Smooth muscle cell of the brain vasculature (primary cell): ENCODE measurements around the gene EXOC3L2.
"Not testable (repeated sequence)": the region's sequence is repeated elsewhere in the genome, so short reads cannot be mapped to it uniquely, and the experiment has no call there.

Experiments
- DNase-seq: peaks from one replicate; pipeline ENCODE4 v3.0.0-alpha.2; 2012; ENCODE audit warnings: low read depth, low spot score

Gene EXOC3L2

DNA sequence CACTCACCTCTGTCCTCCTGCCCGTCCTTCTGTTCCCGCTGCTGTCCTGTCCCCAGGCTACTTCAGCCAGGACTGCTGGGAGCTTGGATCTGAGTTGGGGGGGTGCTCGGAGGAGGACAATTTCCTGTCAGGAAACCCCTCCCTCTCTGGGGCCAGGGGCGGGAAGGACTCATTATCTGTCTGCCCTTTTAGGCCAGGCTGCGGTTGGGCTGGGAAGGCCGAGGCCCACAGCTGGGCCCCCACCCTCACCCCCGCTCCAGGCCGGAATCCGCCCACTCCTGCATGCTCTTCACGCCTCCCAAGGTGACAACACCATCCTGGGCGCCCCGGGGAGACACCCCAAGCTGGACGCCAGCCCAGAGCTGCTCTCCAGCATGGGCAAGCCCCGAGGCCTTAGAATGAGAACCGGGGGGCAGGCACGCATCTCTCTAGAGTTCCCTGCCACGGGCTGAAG, at the start of gene EXOC3L2:
Gene EXOC3L2 (minus strand): TSS at position 74 of the 454 bp plus-strand sequence. CDS start 6,362 bp downstream, outside the sequence.
- no peak for DNase-seq

GRCh38 chr19:45294291-45295029, 49.3 kb upstream of the EXOC3L2 start:
- DNase-seq, result no peak

- DNase-seq, result no peak
These were observed 48.5 kb upstream of the EXOC3L2 start for GRCh38 chr19:45293682-45294081.

DNA sequence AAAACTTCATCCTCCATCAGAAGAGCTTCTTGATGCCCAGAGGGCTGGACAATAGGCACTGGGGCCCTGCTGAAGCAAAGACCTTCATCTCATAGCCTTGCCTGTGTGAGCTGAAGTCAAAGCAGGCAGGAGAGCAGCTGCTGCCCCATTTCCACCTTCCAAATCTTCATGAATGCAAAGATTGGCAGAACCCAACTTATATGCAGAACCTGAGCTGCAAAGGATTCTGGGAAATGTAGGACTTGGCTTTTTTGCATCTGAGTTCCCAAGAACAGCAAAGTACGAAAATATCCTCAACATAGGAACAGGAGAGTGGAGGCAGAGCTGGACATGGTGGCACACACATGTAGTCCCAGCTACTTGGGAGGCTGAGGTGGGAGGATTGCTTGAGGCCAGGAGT, 46.6 kb upstream of the EXOC3L2 start:
- no peak for DNase-seq

GRCh38 chr19:45290381-45290931, 45.2 kb upstream of the EXOC3L2 start:
- DNase-seq, result no peak

DNA sequence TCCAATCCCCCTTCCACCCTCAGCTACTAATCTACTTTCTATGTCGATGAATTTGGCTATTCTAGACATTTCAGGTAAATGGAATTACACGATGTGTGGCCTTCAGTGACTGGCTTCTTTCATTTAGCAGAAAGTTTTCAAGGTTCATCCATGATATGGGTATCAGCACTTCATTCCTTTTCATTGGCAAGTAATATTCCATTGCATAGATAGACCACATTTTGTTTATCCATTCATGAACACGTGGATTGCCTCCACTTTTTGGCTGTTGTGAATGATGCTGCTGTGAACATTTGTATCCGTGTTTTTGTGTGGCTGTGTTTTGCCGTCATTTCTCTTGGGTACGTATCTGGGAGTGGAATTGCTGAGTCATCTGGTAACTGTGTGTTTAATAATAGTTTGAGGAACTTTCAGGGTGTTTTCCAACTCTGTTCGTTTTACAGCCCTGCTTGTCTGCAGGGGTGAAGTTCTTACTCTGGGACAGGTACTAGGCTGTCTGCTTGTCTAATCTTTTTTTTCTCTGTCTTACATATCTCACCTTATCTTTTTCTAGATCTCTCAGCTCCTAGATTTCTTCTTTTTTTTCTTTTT, 38.3 kb upstream of the EXOC3L2 start:
- DNase-seq, result no peak

- DNase-seq, result no peak
These were observed 35.3 kb upstream of the EXOC3L2 start for GRCh38 chr19:45280471-45280961.

- DNase-seq, result no peak
These were observed 34.5 kb upstream of the EXOC3L2 start for GRCh38 chr19:45279587-45280192.

GRCh38 chr19:45278087-45278486, 32.9 kb upstream of the EXOC3L2 start:
- DNase-seq, result no peak

DNA sequence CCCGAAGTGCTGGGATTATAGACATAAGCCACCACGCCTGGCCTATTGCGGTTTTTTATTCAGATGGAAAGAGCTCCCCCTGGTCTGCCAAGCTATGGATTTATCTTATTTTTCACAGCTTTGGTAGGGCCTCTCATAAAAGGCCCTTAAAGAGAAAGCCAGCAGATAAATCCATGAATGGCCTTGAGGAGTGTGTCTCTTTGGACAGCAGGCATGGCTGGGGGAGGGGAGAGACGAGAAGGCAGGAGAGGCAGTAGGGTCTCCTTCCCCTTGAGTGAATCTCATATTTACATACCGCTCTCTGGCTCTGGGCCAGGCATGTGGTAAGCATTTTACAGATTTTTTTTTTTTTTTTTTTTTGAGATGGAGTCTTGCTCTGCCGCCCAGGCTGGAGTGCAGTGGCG, 31.1 kb upstream of the EXOC3L2 start:
- no peak for DNase-seq

- DNase-seq, result no peak
These were observed 30.3 kb upstream of the EXOC3L2 start for GRCh38 chr19:45275370-45275971.

GRCh38 chr19:45273521-45273855, 28.3 kb upstream of the EXOC3L2 start:
- DNase-seq, result no peak

DNA sequence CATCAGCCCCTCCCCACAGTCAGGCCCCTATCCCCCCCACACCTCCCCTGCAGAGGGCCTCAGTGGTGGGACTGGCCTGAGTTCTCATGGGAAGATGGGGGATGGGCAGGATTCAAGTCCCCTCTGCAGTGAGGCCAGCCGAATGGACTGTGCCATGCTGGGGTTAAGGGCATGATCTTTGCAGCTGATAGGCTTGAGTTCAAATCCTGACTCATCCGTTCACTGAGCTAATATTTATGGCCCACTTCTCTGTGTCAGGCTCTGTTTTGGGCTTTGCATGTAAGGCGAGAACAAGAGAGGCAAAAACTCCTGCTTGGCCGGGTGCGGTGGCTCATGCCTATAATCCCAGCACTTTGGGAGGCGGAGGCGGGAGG, 26.5 kb upstream of the EXOC3L2 start:
- no peak for DNase-seq

- DNase-seq, result no peak
These were observed 26.0 kb upstream of the EXOC3L2 start for GRCh38 chr19:45271098-45271734.

GRCh38 chr19:45269939-45270338, 24.7 kb upstream of the EXOC3L2 start:
- not testable (repeated sequence) for DNase-seq

GRCh38 chr19:45267296-45267695, 22.1 kb upstream of the EXOC3L2 start:
- DNase-seq, result no peak

DNA sequence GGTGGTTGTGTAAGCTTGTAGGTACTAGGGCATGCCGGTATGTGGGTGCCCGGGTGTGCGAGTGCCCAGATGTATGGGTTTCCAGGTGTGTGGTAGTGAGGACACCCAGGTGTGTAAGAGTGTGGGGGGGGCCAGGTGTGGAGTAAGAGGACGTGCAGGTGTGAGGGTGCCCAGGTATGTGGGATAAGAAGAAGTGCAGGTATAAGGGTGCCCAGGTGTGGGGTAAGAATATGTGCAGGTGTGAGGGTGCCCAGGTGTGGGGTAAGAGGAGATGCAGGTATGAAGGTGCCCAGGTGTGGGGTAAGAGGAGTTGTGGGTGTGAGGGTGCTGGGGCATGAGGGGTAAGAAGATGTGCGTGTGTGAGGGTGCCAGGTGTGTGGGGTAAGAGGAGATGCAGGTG, 20.2 kb upstream of the EXOC3L2 start:
- DNase-seq, result no peak

DNA sequence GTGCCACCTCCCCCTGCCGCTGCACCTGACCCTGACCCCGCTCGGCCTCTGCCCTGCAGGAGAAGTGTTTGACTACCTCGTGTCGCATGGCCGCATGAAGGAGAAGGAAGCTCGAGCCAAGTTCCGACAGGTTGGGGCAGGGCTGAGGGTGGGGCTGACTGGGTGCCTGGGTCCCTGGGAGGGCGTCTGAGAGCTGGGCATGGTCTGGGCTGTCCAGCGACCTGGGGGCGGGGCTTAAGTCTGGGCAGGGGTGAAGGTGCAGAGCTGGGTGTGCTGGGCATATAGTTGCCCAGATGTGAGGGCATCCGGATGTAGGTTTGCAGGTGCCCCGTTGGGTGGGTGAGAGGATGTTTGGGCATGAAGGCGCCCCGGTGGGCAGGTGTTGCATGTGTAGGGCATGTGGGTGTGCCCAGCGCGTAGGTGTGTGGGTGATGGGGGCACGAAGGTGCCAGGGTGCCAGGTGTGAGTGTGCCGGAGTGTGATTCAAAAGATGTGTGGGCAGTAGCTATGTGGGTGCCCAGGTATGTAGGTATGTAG, 19.6 kb upstream of the EXOC3L2 start:
- no peak for DNase-seq

GRCh38 chr19:45263013-45263412, 17.8 kb upstream of the EXOC3L2 start:
- no peak for DNase-seq

GRCh38 chr19:45262570-45262969, 17.4 kb upstream of the EXOC3L2 start:
- DNase-seq, result no peak

- no peak for DNase-seq
These were observed 13.7 kb upstream of the EXOC3L2 start for GRCh38 chr19:45258862-45259261.
